Bronchial epithelial cell (primary cell): Measurements from ENCODE around the gene RASGRP1. TPM values are rescaled to one million over a fixed set of nuclear protein-coding genes. Genes with fewer than 3 reads are reported as not detected.
A peak's percentile ranks its signal among the peaks of the same experiment; 100 is the strongest.

Experiments
- DNase-seq: peaks from one replicate; pipeline ENCODE4 v3.0.0-alpha.2; 2010; ENCODE audit warnings: low read depth
- FAIRE-seq: peaks from 2 replicates; lab custom pipeline; 2011; peaks lifted over from hg19 to GRCh38; lab: Jason Lieb, UNC
- H3K27me3 ChIP-seq: 2 replicates; pipeline ENCODE4 v1.5.1; 2011; ENCODE audit warnings: low read length; ENCODE audit not compliant: control insufficient read depth, insufficient read depth
- H3K36me3 ChIP-seq: 2 replicates; pipeline ENCODE4 v1.5.1; 2011; ENCODE audit warnings: low read length; ENCODE audit not compliant: control insufficient read depth, insufficient read depth
- H3K4me3 ChIP-seq: 2 replicates; pipeline ENCODE4 v1.5.1; 2011; ENCODE audit warnings: mild to moderate bottlenecking, low read depth, low read length, control low read depth
- total RNA-seq: library from RNA; depleted of rRNA; stranded (reverse); fragments of >200 nt; gene quantifications from 2 replicates; pipeline ENCODE4 v1.2.1, GENCODE V29; 2014
- TF ChIP-seq, protein P1 (sequence below): IDR thresholded peaks from 2 replicates; pipeline ENCODE4 v1.5.1; 2011; ENCODE audit warnings: mild to moderate bottlenecking, moderate library complexity, low read length, control low read depth, inconsistent platforms; ENCODE audit not compliant: insufficient read depth, severe bottlenecking

Gene RASGRP1
- total RNA-seq, 1 donor from 2014 or later: under 0.01 TPM

DNA sequence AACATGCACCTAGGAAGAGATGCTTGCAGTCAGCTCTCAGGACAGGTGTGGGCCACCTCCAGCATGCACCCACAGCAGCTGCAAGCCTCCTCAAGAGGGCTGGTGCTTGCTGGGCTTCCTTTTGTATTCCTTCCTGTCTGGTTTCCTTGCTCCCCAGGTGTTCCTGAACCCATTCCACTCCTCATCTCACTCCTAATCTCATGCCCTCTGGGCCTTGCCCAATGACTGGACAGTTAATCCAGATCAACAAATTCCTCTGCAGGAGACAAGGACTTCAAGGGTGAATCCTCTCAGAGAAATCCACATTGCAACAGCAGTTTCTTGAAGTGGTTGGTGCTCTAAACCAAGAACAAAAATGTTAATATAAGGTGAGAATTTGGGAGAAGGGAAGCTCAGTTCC is 30.7 kb downstream of the RASGRP1 start:
- no peak for FAIRE-seq
- TF ChIP-seq, protein P1, sequence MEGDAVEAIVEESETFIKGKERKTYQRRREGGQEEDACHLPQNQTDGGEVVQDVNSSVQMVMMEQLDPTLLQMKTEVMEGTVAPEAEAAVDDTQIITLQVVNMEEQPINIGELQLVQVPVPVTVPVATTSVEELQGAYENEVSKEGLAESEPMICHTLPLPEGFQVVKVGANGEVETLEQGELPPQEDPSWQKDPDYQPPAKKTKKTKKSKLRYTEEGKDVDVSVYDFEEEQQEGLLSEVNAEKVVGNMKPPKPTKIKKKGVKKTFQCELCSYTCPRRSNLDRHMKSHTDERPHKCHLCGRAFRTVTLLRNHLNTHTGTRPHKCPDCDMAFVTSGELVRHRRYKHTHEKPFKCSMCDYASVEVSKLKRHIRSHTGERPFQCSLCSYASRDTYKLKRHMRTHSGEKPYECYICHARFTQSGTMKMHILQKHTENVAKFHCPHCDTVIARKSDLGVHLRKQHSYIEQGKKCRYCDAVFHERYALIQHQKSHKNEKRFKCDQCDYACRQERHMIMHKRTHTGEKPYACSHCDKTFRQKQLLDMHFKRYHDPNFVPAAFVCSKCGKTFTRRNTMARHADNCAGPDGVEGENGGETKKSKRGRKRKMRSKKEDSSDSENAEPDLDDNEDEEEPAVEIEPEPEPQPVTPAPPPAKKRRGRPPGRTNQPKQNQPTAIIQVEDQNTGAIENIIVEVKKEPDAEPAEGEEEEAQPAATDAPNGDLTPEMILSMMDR: no peak

DNA sequence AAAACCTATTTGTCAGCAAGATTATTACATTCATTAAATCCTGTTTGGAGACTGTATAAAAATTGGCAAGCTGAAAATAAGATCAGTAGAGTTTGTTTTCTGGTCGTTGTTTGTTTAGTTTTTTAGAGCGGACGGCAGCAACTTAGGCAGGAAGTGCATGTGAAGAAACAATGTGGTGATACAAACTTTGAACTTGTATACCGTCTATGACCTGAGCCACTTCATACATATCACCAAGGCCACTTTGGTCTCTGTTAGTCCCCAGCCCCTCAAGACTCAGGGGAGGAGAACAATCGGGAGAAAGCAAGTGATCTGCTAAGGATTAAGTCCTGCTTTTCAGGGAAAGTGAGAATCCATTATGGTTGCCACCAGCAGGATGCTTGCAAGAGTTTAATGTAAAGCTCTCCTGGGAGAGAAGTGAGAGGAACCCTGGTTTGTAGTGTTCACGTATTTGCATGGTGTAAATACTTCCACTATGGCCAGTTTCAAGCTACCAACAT is 31.1 kb downstream of the RASGRP1 start:
- FAIRE-seq: peak; percentile 13
- TF ChIP-seq, protein P1: no peak
- no peaks in the 10 kb centered on the region for H3K36me3 ChIP-seq

More for the DNA sequence above, 30.7 kb downstream of the RASGRP1 start:
- no peak for DNase-seq
- Histone ChIP-seq H3K4me3 (no peak overlapping the region), H3K36me3 (no peaks in the 10 kb centered on the region), H3K27me3 (peaks cover 2% of the 10 kb centered on the region)

DNA sequence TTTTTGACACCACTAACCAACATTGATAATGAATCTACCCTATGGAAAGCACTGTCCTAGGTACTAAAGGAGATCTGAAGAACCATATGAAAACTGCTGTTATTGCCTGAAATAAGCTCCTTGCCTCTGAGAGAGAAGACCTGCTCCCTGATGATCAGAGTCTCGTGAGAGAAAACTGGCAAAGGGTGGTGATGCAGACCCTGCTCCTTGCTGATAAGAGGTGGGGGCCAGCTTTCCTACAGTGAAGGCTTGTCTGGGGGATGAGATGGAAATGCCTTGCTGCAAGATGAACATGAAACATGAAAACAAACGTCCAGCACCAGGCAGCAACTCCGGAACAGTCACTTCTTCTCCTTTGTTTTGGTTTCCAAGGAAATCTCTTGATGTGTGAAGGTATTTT is 31.9 kb downstream of the RASGRP1 start:
- DNase-seq: no peak
- H3K36me3 ChIP-seq: no peaks in the 10 kb centered on the region
- TF ChIP-seq, protein P1: no peak
- FAIRE-seq: no peak
- peaks cover 2% of the 10 kb centered on the region for H3K27me3 ChIP-seq
- H3K4me3 ChIP-seq: no peak overlapping the region

More for the DNA sequence above, 31.1 kb downstream of the RASGRP1 start:
- Histone ChIP-seq H3K4me3 (no peak overlapping the region), H3K27me3 (peaks cover 2% of the 10 kb centered on the region)
- no peak for DNase-seq

DNA sequence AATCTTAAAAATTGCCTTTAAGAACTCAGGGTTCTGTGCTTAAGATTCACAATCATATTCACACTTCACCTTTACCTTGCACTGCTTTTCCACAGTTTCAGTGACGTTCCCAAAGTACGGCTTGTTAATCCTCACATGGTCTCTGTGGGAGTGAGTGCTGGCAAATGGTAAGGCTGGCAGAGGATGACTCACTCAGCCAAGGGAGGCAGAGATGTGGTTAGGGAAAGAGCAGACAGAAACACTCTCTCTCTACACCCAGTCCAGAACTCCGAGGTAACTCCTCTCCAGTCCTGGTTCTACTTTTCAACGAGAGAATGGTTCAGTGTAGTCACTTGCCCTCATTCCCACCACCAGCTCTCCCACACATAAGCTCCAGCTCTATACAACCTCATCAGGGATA is 33.1 kb downstream of the RASGRP1 start:
- TF ChIP-seq, protein P1: no peak
- DNase-seq: peak; percentile 34
- Histone ChIP-seq H3K27me3 (peaks cover 2% of the 10 kb centered on the region), H3K4me3 (no peak overlapping the region), H3K36me3 (no peaks in the 10 kb centered on the region)
- FAIRE-seq: peak; percentile 86

DNA sequence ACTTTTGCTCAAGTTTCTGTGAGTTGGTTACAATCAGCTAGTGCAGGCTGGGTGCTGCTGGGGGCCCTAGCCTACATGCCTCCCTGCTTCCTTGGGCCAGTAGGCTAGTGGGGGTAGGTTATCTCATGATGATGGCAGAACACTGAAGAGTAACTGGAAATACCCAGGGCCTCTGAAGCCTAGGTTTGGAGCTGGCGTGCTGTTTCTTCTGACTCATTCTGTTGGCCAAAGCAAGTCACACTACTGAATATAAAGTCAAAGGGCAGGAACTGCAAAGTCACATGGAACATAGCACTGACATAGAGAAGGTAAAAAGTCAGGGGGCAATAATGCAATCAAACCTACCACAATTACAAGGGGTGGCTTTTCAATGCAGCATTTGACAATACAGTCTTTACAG is 34.5 kb downstream of the RASGRP1 start:
- Histone ChIP-seq H3K4me3 (no peak overlapping the region), H3K36me3 (no peaks in the 10 kb centered on the region), H3K27me3 (peaks cover 2% of the 10 kb centered on the region)
- DNase-seq: no peak
- FAIRE-seq: no peak
- TF ChIP-seq, protein P1: no peak

DNA sequence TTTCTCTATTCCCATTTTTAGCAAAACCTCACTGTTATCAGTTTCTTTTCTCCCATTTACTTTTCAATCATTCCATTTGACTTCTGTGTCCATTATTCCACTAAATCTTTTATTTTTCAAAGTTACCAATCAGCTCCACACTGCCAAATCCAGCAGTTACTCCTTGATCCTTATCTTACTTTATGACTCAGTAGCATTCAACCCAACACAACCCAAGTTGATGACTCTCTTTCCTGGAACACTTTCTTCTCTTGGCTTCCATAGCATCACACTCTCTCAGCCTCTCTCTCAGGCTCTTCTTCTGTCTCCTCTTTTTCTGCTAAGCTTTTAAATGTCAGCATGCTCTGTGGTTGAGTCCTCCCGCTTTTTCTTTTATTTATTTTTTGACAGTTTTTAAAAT is 36.3 kb downstream of the RASGRP1 start:
- TF ChIP-seq, protein P1: no peak
- peak; percentile 18 for DNase-seq
- FAIRE-seq: no peak

More for the DNA sequence above, 36.3 kb downstream of the RASGRP1 start:
- no peaks in the 10 kb centered on the region for H3K36me3 ChIP-seq
- H3K27me3 ChIP-seq: peaks cover 2% of the 10 kb centered on the region
- H3K4me3 ChIP-seq: no peak overlapping the region
